T-helper 2 cell treated with Interferon-gamma antibody and Interleukin-4, amounts not matched to agents 100 ng/mL and 5 ng/mL, for 36 hours (primary cell): ENCODE data around the gene MAST4. TPM values are rescaled to one million over a fixed set of nuclear protein-coding genes. Genes with fewer than 3 reads are reported as not detected.
"Not testable (repeated sequence)": the region's sequence is repeated elsewhere in the genome, so short reads cannot be mapped to it uniquely, and the experiment has no call there.

ENCODE experiments used
- intact Hi-C: fragments of 100-400 bp; cut with micrococcal nuclease; formaldehyde crosslinking; loops from one replicate; pipeline ENCODE4 v1.15.1; 2023
- total RNA-seq: library from RNA; stranded (reverse); gene quantifications from 2 replicates; pipeline ENCODE4 v1.2.3, GENCODE V29; 2022

Gene MAST4
- total RNA-seq, 1 donor from 2014 or later, result 14.0 TPM

DNA sequence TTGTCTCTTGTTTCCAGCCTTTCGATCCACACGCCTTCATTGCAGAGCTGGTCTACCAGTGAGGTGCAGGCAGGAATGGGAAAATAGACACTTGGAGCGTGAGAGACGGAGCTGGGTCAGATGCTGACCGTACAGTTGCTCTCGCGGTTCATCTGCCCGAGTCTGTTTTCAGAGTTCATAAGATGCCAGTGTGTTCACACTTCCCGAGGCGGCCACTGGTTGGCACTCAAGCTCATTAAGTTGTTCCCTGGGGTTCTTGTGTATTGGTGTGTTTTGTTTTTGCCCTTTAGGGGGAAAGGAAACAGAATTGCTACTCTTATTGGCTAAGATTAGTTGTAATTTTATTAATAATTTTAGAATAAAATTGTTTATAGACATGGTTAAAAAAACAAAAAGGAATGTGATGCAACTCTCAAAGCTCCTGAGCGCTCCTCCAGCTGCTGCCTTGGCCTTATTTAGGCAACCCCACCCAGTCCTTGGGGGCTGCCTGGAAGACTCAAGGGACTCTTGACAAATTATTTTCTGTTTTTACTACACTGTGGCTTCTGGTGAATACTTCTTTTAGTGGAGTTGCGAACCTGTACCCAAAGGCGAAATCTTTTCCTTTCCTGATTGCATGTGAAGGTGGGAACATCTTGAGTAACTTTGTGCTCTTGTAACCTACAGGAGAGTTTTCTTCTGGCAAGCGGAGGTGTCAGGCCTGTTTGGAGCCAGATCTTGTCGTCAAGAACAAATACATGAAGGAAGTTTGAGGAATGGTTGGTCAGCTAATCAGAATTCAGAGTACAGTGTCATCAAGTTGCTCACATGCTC lies 146.1 kb downstream of the MAST4 start:
- intact Hi-C loops, result no loop called here

DNA sequence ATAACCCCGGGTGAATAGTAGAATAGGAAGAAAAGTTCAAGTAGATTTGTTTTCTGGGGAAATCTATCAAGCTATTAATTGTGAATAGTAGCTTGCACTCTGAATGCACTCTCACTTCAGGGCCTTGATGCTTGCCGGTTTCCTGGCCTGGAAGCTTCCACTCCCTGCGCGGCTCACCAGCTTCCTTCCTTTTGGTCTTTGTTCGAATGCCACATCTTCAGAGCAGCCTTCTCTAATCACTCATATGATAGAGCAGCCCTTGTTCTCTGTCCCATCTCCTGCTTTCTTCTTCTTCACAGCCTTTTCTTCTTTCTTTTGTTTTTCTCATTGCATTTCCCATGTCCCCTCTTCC lies 146.7 kb downstream of the MAST4 start:
- intact Hi-C loops, result no loop called here

DNA sequence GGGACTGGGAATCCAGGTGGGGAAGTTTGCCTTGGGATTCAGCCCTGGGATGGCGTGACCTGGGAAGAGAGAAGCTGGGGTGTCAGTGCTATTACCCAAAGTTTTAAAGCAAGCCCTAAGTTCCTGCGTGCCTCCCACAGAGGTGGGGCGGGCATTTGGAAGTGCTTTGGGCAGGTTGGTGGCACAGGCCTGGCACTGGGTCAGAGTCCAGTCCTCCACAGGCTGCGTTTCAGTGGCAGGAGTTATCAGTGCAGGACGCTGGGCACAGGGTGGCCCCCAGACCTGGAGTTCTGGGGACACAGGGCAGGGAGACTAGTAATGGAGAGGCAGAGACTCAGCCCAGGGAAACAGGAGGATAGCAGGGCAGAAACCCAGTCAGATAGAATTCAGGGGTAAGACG lies 147.2 kb downstream of the MAST4 start:
- intact Hi-C loops, result no loop called here

GRCh38 chr5:66744040-66744439 lies 147.8 kb downstream of the MAST4 start:
- intact Hi-C loops, result no loop called here

DNA sequence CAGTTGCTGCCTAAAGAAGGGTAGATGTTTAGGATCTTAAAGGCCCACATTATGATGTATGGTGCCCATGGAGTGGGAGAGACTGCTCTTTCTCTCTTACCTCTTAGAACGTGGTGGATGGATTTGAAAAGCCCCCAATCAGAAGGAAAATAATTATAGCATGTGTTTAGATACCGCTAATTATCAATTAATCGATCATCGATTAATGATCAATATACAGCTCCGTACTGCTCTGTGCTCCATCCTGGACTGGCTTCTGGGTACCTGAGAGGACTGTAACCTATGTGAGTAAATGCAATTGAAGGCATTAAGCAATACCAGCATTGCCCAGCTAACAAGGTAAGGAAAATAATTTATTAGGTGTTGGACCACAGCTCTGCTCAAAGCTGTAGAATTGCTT lies 149.1 kb downstream of the MAST4 start:
- intact Hi-C loops, result no loop called here

GRCh38 chr5:66747607-66748006 lies 151.4 kb downstream of the MAST4 start:
- intact Hi-C loops, result no loop called here

- intact Hi-C loops, result not testable (repeated sequence)
Observed at GRCh38 chr5:66752668-66753067, 156.5 kb downstream of the MAST4 start.

GRCh38 chr5:66757219-66757833 lies 161.1 kb downstream of the MAST4 start:
- intact Hi-C loops, result loop anchor here (1.0 kb wide), 1 partner anchor 450 kb away; no protein-coding TSS in a partner anchor

- intact Hi-C loops, result loop anchor here (1.0 kb wide), 1 partner anchor 451 kb away; no protein-coding TSS in a partner anchor
Observed at GRCh38 chr5:66757834-66758371, 161.7 kb downstream of the MAST4 start.

GRCh38 chr5:66769030-66769733 lies 173.0 kb downstream of the MAST4 start:
- intact Hi-C loops, result no loop called here

DNA sequence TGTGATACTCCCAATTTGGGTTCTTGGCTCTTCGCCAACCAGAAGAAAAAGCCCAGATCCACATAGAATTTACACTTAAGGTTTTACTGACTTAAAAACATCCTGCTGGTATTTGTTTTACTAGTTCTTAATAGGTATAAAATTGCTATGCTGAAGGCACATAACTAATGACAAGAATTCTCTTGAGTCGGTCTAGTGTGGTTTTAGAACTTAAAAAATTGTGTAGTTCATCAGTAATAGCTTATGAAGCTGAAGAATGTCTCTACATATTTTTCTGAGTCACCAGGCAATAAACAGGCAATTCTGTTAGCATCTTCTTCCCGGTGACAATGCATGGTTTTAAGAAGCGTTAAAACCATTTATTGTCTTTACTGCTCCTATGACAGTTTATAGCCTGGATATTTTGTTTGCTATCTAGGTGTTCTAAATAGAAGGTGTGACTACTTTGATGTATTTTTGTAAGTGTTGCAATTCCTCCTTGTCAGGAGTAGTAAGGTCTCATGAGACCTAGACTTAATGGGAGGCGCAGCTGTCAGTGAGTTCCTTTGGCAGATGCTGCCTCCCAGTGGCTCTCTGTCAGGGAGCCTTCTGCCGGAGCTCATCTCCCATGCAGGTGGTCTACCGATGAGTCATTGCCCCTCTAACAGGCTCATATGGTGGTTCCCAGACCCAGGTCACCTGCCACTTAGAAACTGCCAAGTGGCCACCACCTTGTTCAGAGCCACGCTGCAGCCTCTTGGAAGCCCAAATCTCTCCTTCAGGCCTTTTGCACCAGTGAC lies 173.8 kb downstream of the MAST4 start:
- intact Hi-C loops, result no loop called here

DNA sequence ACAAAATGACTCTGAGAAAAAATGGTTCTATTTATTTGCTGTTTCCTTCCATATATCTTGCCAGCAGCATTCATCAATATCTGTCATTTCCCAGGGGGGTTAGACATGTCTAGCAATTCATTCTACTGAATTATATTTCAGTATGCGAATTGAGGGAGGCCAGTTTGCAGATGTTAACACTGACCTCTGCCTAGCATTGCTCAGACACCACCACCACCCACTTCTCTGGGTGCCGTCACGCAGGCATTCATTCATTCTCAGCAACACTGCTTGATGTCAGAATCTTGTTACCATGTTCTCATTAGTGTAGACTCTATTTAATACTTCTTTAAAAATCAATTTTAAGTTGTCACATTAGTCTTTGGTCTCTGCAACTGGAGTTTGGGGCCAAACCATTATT lies 181.7 kb downstream of the MAST4 start:
- intact Hi-C loops, result no loop called here

DNA sequence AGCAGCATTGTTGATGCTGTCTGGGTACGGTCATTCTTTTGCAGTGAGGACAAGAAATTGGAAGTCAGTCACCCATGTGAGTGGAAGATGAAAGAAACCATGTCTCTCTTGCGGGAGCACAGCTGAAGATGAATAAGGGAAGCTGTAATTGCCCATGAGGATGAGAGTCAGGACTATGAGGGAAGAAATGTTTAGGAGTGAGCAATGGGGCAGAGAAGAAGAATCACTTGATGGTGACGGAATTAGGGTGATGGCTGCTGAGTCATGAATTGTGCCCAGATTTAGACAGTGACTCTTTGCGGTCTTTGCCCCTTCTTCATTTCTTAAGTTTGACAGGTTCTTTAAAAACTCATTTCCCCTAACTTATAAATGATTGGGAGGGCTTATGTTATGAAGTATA lies 183.3 kb downstream of the MAST4 start:
- intact Hi-C loops, result no loop called here

DNA sequence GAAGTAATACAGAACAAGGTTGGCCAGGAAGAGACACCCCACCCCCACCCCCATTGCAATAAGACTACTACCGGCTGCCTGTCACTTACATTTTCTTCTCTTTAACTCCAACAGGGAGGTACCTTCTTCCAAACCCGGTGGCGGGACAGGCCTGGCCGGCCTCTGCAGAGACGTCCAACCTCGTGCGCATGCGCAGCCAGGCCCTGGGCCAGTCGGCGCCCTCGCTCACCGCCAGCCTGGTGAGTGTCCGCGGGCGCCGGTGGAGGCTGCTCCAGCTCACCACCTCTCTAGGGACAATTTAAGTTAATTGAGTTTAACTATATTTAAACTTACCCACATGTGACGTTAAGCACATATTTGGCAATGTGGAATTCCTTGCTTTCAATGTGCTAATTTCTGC lies 192.4 kb downstream of the MAST4 start:
- intact Hi-C loops, result no loop called here

DNA sequence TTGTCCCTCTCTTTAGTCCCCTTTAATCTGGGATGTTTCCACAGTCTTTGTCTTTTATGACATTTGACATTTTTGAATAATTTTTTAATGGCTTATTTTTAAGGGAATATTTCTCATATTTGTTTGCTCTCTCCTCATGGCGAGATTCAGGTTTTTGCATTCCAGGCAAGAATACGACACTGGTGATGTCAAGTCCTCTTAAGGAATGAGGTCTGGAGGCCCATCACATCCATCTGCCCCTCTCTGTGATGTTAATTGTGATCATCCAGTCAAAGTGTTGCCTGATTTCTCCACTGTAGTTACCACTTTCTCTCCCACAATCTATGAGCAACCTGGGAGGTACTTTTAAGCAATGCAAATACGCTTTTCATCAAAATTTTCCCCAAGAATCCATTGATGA lies 193.2 kb downstream of the MAST4 start:
- intact Hi-C loops, result no loop called here

DNA sequence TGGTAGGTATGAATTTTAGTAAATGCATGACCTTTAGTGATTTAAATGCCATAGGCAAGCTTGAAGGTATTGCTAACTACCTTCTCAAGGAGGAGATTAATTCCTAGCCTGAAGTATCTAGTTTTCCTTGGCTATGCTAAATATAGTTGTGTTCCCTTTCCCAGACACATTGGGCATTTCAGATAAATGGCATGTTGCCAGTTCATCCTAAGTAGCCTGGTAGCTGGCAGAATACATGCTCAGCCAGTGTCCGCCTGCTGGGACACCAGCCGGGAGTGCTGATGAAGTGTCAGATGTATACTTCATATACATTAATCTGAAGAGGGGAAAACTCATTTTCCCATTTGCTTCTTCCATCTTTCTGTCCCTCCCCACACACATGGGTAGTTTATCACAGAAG lies 196.9 kb downstream of the MAST4 start:
- intact Hi-C loops, result no loop called here

GRCh38 chr5:66795682-66796081 lies 199.5 kb downstream of the MAST4 start:
- intact Hi-C loops, result no loop called here

DNA sequence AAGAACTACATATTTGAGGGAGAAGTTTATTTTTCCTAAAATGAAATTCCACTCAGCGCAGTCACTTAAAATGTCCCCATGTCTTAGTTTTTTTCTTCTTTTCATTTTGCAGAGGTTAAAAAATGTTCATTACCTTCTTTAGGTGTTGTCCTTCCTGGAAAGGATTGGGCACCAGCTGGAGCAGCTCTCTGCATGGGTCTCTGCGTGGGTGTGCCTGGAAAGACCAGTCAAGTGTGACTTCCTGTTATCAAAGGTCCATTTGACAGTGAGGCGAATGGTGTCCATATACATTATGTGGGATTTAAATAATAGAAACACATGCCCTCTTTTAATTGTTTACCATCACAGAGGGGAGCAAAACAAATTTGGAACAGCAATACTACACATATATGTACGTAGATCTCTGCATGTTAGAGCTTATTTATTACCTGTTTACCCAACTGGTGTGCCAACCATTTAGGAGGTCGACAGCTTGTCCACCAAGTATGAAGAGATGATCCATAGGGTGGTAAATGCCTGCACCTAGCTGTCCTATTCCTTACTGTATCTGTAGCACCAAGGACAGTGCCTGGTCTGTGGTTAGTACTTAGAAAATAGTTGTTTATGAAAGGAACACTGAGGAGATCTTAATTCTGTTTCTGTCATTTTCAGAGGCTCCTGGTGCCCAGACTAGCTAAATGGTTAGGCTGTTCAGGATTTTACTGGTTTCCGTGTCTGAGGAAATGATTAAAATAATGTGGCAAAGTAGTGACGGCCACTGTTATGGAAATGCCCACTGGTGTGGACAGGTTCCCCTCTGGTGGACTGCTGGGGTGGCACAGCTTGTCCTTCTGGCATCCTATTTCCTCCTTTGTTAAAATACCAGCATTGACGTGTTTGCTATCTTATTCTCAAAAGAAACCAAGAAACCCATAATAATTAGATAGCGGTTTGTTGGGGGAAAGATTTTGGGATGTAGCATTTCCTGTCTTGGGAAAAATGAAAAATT lies 200.4 kb downstream of the MAST4 start:
- intact Hi-C loops, result no loop called here

DNA sequence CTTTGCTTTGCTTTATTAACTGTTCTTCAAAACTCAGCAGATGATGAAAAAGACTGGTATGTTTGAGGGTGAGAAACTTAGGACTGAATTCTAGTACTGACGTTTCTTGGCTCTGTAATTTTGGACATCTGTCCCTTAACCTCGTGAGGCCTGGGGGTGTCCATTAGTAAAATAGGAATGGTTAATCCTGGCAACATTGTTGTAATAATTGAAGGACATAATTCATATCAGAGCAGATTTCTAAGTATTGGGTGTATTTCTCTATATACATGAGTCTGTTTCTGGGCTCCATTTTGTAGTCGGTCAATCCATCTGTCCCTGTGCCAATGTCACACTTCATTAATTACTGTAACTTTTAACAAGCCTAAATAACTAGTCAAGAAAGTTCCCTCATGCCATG lies 206.7 kb downstream of the MAST4 start:
- intact Hi-C loops, result no loop called here
